Endothelial cell of umbilical vein (primary cell): Measurements from ENCODE around the gene NFKBIL1.

Experiments used
- POLR2A ChIP-seq: IDR thresholded peaks from 2 replicates; pipeline ENCODE4 v1.6.1; 2012; ENCODE audit warnings: low read depth, mild to moderate bottlenecking, control low read depth, low read length
- POLR2AphosphoS5 ChIP-seq: IDR thresholded peaks from 2 replicates; pipeline ENCODE4 v1.6.1; 2012; ENCODE audit warnings: low read depth, mild to moderate bottlenecking, control low read depth, low read length, moderate library complexity; ENCODE audit not compliant: insufficient read depth
- TF ChIP-seq, protein P1 (sequence below), 2 donors: IDR thresholded peaks; 1 replicate in 1 of 2; 2 replicates in 1 of 2; pipeline ENCODE4 v1.5.1; 2011; ENCODE audit warnings: low read length in 2 of 2, mild to moderate bottlenecking in 2 of 2, moderate library complexity in 2 of 2, control low read depth in 1 of 2, inconsistent platforms in 1 of 2, low read depth in 1 of 2; ENCODE audit not compliant: insufficient read depth in 1 of 2; ENCODE audit errors: extremely low read depth in 1 of 2

DNA sequence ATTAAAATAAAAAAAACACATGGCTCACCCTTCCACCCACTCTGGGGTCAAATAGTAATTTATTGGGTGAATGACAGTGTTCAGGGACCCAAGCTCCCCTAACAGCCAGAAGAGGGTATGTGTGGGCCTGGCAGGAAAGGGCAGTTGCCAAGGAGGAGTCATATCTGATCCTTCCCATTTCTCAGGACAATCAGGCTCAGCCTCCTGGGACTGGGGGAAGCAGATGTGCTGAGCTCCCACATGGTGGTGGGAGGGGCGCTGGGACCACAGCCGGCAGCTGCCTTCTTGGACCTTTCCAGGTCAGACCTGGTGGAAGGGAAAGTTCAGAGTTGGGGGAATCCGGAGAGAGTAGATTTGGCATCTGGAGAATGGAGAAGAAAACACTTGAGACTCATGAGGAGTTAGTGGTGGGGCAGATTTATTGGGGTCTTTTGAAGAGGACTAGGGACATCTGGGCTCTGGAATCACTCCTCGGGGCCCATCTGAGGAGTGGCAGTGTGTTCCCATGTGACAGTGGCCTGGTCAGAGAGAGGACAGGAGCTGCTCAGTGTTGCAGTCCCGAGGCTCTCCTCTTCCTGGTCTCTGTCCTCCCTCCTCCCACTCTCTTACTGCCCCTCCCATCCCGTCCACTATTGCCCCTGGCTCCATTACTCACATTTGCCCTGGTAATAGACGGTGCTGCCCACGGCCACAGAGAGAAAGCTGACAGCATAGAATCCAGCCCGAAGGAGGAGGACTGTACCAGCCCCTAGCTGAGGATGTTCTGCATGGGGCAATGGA, 41.7 kb downstream of the NFKBIL1 start:
- TF ChIP-seq, protein P1, sequence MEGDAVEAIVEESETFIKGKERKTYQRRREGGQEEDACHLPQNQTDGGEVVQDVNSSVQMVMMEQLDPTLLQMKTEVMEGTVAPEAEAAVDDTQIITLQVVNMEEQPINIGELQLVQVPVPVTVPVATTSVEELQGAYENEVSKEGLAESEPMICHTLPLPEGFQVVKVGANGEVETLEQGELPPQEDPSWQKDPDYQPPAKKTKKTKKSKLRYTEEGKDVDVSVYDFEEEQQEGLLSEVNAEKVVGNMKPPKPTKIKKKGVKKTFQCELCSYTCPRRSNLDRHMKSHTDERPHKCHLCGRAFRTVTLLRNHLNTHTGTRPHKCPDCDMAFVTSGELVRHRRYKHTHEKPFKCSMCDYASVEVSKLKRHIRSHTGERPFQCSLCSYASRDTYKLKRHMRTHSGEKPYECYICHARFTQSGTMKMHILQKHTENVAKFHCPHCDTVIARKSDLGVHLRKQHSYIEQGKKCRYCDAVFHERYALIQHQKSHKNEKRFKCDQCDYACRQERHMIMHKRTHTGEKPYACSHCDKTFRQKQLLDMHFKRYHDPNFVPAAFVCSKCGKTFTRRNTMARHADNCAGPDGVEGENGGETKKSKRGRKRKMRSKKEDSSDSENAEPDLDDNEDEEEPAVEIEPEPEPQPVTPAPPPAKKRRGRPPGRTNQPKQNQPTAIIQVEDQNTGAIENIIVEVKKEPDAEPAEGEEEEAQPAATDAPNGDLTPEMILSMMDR (IDR thresholded peaks at IDR 0.05; ENCODE audit: extremely low read depth in 1 of 2, insufficient read depth in 1 of 2, low read depth in 1 of 2, low read length in 2 of 2), result no peak
- no peak for TF ChIP-seq POLR2A
- TF ChIP-seq POLR2AphosphoS5, result no peak
